HS-27A (cell line): ENCODE data around the gene RGS2.

Experiments
- DNase-seq: peaks from one replicate; pipeline ENCODE4 v3.0.0-alpha.2; 2012; ENCODE audit warnings: low read depth, missing footprints

RGS2 gene, protein sequence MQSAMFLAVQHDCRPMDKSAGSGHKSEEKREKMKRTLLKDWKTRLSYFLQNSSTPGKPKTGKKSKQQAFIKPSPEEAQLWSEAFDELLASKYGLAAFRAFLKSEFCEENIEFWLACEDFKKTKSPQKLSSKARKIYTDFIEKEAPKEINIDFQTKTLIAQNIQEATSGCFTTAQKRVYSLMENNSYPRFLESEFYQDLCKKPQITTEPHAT

DNA sequence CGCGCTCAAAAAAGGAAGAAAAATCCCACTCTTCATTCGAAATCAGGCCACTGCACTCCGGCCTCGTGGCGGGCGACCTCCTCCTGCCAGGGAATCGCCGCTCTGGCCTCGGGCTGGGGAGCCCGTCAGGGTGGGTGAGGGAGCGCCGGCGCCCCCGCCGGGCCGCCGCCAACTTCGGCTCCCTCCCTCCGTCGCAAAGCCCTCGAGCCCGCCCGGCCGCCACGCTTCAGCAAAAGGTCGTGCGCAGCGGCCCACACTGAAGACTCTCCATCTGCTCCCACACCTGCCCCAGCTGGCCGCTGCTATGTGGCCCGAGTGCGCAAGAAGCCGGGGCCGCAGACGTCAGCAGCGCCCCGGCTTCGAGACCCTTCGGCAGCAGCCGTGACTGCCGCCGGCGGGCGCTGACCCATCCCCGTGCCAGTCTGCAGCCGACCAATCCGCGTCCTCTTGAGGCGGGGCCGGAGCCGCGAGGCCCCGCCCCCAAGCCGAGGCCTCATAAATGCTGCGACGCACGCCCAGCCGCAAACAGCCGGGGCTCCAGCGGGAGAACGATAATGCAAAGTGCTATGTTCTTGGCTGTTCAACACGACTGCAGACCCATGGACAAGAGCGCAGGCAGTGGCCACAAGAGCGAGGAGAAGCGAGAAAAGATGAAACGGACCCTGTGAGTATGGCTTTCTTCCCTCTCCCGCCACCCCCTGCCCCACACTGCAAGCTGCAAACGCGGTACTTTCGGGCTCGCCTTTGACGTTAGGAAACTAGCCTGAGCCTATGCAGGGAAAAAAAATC lies at the start of gene RGS2:
Gene RGS2, plus strand, starts transcription at position 522 of the 789 bp plus-strand sequence. Its CDS starts 33 bp downstream, at position 555.
- peak; percentile 64 for DNase-seq

DNA sequence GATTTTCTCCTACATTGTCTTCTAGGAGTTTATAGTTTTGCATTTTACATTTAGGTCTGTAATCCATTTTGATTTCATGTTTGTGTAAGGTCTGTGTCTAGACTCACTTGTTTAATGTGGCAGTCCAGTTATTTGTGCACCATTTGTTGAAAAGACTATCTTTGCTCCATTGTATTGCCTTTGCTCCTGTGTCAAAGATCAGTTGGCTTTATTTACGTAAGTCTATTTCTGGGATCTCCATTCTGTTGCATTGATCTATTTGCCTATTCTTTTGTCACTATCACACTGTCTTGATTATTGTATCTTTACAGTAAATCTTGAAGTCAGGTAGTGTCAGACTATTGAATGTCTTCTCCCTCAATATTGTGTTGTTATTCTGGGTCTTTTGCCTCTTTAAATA lies 49.7 kb upstream of the RGS2 start:
- no peak for DNase-seq

DNA sequence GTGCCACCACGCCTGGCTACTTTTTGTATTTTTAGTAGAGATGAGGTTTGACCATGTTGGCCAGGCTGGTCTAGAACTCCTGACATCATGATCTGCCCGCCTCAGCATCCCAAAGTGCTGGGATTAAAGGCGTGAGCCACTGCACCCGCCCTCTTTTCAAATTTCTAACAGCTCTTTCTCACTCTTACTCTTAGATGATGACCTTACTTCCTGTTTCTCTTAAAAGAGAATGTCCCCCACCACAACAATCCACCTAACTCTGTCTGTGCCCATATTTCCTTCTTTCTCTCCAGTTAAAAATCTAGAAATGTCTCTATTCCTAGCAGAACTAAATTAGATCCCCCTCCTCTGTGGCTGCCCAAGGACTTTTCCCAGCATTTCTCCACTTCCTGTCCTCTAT lies 46.6 kb upstream of the RGS2 start:
- DNase-seq = no peak

DNA sequence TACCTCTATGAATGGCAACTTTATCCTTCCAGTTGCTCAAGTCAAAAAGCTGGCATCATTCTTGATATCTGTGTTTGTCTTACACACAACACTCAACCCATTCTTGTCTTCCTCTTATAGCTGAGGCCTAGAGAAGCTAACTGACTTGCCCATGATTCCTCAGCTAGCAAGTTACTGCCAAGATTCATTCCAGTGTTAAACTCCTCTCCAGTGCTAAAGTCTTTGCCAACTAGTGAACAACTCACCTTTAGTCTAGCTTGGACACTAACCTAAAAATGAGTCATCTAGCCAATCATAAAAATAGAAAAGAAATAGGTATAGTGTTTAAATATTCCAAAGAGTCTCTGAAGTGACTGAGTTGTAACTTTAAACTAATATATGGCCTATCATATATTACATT lies 45.6 kb upstream of the RGS2 start:
- no peak for DNase-seq

DNA sequence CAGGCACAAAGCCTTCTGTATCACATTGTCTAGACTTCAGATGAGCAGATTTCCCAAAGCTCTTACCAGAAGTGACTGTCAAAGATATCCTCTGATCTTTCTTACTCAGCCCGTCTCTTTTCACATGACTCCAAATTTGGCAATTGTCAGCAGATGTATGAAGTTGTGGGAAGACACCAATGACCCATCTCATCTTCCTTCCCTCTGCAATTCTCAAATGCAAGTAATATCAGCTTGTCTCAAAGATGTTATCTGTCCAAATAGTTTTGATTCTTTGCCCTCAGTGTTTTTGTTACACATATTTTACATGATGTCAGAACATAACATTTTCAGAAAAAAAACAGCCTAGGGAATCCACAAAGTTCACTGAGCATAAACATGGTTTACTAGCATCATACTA lies 45.1 kb upstream of the RGS2 start:
- DNase-seq = peak; percentile 22

DNA sequence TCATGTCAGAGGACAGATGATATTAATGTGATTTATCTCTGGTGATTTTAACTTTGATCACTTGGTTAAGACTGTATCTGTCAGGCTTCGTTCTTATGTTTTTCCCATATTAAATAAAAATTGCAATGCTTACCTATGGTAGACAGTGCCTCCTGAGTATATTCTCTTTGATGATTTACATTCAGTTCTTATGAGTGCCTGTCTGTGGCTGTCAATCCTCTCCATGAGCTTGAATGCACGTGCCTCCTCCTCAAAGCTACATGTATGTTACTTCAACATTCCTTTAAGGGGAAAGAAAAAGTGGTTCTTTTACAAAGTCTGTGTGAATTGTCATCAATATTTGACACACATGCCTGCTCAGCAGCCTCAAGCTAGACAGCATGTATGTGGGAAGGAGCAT lies 44.2 kb upstream of the RGS2 start:
- no peak for DNase-seq

DNA sequence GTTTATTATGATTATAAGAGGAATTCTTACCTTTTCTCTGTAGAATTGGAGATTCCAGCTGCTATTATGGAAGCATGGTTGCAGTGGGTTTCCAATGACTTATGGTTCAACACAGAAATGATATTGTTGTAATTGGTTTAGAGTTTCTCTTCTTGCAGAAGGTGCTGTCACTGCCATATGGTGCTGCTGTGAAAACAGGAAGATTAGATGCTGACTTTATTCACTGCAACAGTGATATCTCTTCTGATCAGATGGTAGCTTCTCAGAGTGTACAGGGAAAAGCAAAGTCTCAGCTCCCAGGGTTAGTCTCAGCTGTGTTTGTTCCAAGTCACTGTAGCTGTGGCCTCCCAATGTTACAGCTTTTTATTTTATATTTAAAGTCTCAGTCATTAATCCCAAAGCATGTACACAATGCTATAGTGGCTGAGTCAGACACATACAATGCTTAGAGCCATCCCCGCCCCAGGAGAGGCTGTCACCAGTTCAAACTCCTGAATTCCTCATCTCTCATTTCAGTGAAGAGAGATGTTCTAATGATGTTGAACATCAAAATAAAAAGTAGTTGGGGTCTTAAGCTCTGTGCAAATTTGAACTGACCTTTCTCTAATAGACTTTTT lies 42.7 kb upstream of the RGS2 start:
- DNase-seq = peak; percentile 39

DNA sequence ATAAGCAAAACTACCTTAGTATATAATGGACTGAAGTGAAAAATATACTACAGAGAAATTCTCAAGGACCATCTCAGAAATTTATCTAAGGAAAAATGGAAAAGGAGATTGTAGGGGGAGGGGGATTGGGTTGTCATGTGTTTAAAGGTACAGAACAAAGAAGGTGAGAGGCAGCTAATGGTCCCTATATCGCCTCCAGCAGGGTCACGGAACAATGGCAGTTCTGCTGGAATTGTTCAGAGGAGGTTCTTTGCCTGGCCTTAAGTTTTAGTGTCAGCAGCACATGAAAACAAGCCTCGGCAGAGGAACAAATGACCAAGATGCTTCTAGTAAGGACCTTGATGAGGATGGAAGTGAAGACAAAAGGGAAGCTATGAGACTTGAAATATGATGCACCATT lies 42.0 kb upstream of the RGS2 start:
- no peak for DNase-seq

DNA sequence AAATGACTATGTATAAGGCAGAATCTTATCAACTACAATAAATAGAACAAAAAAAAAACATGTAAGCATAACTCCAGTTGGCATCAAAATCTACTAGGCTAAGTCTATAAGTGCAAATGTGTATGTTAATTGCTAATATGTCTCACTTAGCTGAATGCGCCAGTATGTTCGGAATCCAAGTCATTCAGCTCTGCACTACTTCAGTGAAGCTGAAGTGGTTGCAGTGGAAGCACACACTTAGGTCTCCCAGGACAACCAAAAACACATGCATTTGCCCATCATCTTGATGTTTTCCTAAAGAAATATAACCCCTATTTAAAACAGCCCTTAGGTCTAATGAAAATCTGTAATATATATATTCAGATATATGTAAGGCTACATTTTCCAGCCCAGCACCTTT lies 41.0 kb upstream of the RGS2 start:
- DNase-seq = no peak

DNA sequence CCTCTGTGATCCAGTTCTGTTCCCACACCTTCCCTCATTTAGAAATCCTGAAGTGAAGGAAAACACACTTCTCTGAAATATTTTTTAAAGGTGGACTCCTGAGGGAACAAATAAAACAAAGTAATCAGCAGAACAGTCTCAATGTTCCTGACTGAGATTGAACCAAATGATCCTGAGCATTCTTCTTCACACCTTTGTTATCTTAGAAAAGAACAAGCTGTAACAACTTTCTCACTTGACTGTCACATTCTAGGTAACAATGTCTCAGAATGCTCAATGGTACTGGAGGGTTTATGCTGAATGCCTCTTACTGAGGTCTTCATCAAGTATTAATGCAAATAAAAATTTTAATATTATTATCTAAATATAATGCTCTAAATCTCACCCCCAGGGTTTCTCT lies 40.4 kb upstream of the RGS2 start:
- no peak for DNase-seq

DNA sequence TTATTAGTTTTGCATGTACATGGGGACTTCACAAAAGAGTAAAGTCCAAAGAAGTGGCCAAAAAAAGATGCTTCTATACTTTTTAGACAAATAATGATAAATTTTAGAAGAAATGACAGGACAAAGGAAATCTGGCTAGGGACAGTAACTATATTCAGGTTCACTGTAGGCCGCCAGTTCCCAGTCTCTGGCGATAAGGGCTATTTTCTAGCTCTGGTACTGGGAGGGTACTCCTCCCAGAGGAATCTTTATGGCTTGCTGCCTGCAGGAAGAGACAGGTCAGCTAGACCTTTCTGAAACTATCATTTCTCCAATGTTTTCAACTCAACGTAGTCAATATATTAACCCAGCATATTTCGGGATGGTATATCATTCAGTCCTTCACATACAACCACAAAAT lies 37.5 kb upstream of the RGS2 start:
- DNase-seq = no peak

DNA sequence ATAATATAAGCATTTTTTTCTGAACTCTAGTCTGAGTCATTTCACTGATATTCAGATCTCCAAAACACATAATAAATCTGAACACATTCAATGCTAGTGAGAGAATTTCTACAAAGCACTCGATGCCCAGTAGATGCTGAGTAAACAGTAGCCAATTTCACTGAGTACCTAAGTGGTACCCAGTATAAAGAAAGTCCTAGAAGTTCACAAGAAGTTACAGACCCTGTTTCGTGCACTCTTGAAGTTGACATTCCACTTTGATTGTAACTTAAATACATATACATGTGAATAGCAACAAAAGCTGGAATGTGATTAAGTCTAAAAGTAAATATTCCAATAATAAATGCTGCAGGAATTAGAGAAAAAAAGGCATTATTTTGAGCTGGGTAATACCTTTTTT lies 33.2 kb upstream of the RGS2 start:
- DNase-seq = no peak

DNA sequence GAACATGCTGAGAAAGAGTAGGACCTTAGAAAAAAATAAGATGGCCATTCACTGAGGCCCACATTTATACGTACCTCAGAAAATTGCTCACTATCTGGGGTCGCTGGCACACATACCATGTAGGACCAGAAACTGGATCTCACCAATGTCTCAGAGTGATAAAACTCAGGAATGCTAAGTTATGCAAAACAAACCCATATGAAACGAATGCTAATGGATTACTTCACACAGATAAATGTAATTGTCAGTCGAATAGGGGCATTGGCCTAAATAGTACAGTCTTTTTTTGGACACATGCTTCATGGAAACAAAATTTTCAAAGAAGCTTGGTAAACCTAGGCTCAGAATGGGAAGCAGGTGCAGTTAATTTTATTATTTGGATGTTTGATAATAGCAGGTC lies 32.6 kb upstream of the RGS2 start:
- no peak for DNase-seq

DNA sequence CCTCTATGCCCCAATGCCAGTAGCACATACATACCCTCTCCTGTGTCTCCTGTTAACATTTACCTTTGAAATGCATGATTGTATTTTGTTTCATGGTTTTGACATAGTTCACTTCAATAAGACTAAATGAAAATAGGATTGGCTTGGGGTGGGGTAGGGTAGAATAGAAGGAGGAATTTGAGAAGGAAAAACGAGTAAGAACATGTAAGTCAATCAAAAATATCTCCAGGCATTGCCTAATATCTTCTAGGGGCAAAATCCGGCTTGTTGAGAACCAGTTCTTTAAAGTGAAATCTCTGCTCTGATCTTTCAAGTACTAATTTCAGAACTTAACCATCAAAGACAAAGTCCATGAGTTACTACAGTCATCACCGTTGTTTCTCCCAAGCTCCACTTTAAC lies 31.8 kb upstream of the RGS2 start:
- no peak for DNase-seq

DNA sequence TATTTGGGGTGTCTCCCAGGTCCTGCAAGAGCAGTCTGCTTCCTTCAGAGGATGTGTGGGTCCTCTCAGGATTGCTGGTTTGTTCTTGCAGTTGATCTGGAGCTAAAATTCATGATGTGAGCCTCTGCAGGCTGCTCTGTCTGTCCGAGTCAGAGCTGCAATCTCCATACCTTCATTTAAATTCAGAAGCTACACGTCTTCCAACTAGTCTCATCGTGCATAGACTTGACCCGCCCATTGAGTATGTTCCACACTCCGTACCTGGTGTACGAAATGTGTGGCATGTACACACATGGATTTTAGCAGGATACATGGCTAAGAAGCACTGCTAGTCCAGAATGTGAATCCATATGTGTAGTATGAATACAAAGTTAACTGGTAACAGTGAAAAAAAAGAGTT lies 25.0 kb upstream of the RGS2 start:
- no peak for DNase-seq

DNA sequence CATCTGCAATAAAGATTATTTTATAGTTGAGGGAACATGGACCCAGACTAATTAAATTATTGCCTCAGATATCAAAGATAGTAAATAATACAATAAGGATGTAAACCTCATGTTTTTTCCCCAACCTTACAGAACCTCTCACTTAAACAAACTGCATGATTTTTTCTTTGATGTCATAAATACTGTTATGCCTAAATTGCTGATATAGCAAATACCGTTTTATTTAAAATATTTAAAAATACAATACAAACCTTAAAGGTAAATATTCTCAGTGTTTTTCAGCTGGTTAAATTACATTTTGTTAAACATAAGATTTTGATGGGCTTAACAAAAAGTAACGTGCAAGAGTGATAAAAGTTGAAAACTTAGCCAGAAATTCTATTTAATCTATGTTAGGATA lies 24.4 kb upstream of the RGS2 start:
- no peak for DNase-seq

DNA sequence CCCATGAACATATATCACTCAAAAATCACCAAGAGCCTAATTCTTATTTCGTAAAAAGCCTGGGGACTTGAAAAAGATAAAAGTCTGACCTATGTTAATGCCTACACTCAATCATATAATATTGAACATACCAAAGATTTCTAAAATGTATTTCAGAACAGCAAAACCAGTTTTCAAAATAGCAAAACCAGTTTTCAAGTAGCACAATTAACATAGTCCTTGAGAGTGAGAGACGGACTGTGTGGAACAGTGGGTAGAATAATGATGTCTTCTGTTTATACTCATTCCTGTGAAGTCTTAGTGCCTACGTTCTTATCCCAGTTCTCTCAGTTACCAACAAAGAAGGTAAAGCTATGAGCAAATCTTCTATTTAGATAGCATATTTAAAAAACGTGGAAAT lies 22.3 kb upstream of the RGS2 start:
- no peak for DNase-seq

DNA sequence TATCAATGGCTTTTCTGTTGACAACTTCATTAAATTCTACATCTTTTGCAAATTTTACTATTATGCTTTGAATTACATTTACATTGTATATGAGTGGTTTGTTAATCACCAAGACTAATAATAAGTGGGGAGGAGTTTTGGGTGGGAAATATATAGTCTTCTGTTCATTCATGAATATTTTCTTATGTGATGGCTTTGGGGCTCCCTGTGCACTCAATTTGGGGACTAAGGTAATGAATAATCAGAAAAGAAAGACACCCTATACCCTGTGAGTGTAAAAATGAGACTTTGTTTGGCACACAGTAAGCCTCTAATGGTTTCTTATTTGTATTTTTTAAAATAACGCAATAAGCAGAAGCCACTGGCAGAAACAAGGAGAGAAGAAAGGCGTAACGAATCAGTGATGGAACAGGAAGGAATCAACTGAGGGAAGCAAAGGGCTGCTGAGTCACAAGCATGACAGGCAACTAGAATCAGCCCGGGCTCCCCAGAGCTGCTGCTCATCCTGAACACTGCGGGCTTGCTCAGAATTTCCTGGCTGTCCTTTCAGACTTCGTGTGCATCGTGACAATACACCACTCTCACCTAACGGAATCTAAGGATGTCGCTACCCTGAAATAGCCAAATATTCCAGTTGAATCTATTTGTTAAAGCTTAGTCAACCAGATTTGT lies 20.8 kb upstream of the RGS2 start:
- DNase-seq = no peak

DNA sequence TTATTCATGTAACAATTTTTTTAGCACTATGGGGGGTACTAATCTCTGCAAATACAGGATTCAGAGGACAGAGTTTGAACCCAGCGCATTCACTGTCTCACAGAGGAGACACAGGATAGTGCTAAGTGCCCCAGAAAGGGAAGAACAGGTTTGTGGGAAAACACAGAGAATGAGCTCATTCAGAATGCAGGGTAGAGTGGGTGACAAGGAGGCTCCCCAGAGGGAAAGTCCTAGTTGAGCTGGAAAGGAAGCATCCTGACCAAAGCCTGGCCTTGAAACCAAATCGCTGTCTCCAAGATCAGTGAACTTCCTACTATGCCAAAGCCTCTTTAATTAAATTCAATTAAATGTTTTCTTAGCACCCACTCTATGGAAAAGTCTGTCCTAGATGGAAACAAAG lies 19.0 kb upstream of the RGS2 start:
- no peak for DNase-seq

DNA sequence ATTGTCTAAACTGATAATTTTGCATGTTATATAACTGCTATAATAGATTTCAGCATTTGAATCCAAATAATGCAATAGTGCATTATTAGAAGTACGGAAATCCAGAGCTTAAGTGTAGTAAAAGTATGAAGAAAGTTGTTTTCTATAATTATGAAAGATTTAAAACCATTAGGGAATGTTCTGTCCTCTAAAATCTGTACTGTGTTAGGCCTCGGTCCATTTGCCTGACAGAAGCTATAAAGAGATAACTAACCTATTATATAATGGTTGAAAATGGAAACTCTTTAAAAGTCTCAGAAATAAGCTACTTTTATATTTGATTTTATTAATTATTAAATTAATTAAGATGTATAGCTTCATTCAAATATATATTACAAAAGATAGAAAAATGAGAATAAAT lies 16.2 kb upstream of the RGS2 start:
- no peak for DNase-seq

DNA sequence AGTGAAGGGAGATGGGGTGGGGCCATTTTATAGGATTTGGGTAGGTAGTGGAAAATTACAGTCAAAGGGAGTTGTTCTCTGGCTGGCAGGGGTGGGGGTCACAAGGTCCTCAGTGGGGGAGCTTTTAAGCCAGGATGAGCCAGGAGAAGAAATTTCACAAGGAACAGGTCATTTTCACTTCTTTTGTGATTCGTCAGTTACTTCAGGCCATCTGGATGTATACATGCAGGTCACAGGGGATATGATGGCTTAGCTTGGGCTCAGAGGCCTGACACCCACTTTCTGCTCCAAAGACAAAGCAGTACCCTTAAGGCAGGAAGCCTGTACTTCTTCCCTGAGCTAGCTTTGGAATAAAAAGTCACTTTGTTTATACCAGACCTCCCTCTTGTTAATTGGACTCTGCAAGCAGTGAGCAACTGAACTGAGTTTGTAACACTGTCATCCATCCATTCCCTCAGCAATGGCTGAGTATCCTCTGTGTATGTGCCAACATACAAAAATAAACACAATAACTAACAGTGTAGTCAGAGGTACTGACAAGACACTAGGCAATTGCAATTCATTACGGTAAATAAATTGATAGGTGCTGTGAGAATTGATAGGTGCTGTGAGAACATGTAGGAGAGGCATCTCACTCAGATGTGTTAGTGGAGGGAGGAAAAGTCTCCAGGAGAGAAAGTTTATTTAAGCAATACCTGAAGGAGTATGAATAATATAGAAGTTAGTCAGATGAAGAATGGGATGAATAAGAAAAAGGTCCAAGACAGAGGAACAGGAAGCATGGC lies 14.7 kb upstream of the RGS2 start:
- DNase-seq = no peak

DNA sequence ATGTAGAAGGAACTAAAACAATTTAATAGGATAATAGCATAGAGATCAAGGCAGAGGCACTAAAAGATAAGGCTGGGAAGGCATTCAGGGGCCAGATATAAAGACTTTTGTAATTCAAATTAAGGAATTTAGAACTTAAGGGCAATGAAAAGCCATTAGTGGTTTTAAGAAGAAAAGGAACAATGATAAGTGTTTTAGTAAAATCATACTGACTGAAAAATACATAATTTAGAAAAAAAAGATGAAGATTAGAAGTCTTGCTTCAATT lies 14.1 kb upstream of the RGS2 start:
- DNase-seq = no peak
